Stimulated activated CD4-positive, alpha-beta T cell treated with anti-CD3 and anti-CD28 coated beads, Interleukin-1b, Interleukin-23, amount 100 ng/mL, for 48 hours (primary cell): ENCODE measurements around the gene SLC1A7.
A peak's percentile ranks its signal among the peaks of the same experiment; 100 is the strongest.

Experiments
- DNase-seq: peaks from one replicate; pipeline ENCODE4 v3.0.0-alpha.2; 2020

SLC1A7 gene

GRCh38 chr1:53133261-53134041 is 9.0 kb downstream of the SLC1A7 start:
- DNase-seq: no peak

- no peak for DNase-seq
Observed at GRCh38 chr1:53132176-53132575, 10.3 kb downstream of the SLC1A7 start.

- no peak for DNase-seq
Observed at GRCh38 chr1:53131590-53131938, 10.9 kb downstream of the SLC1A7 start.

- no peak for DNase-seq
Observed at GRCh38 chr1:53130878-53131589, 11.4 kb downstream of the SLC1A7 start.

GRCh38 chr1:53130598-53130877 is 11.9 kb downstream of the SLC1A7 start:
- no peak for DNase-seq

GRCh38 chr1:53129891-53130597 is 12.4 kb downstream of the SLC1A7 start:
- DNase-seq: no peak

GRCh38 chr1:53128401-53128800 is 14.0 kb downstream of the SLC1A7 start:
- DNase-seq: no peak

GRCh38 chr1:53127546-53127945 is 14.9 kb downstream of the SLC1A7 start:
- no peak for DNase-seq

GRCh38 chr1:53126495-53126894 is 15.9 kb downstream of the SLC1A7 start:
- no peak for DNase-seq

- DNase-seq: no peak
Observed at GRCh38 chr1:53125623-53126360, 16.6 kb downstream of the SLC1A7 start.

- DNase-seq: no peak
Observed at GRCh38 chr1:53125122-53125521, 17.3 kb downstream of the SLC1A7 start.

- no peak for DNase-seq
Observed at GRCh38 chr1:53123453-53124140, 18.8 kb downstream of the SLC1A7 start.

GRCh38 chr1:53122961-53123413 is 19.5 kb downstream of the SLC1A7 start:
- DNase-seq: no peak

GRCh38 chr1:53122201-53122885 is 20.1 kb downstream of the SLC1A7 start:
- DNase-seq: no peak

GRCh38 chr1:53121319-53122172 is 20.9 kb downstream of the SLC1A7 start:
- peak; percentile 22 for DNase-seq

- no peak for DNase-seq
Observed at GRCh38 chr1:53120659-53121058, 21.8 kb downstream of the SLC1A7 start.

GRCh38 chr1:53117836-53118235 is 24.6 kb downstream of the SLC1A7 start:
- no peak for DNase-seq

GRCh38 chr1:53116933-53117600 is 25.4 kb downstream of the SLC1A7 start:
- DNase-seq: no peak

- DNase-seq: no peak
Observed at GRCh38 chr1:53116307-53116810, 26.1 kb downstream of the SLC1A7 start.
